Astrocyte (in vitro differentiated cells and primary cell): ENCODE results near the gene RCOR3. TPM values are rescaled to one million over a fixed set of nuclear protein-coding genes. Genes with fewer than 3 reads are reported as not detected.
"Not testable (repeated sequence)": the region's sequence is repeated elsewhere in the genome, so short reads cannot be mapped to it uniquely, and the experiment has no call there.

Experiments used
- DNase-seq: peaks from one replicate; pipeline ENCODE4 v3.0.0-alpha.2; 2010; ENCODE audit warnings: low read depth
- FAIRE-seq: peaks from 2 replicates; lab custom pipeline; 2011; peaks lifted over from hg19 to GRCh38; lab: Jason Lieb, UNC
- H2AFZ ChIP-seq: 2 replicates; pipeline ENCODE4 v1.6.0; 2012; ENCODE audit warnings: low read depth, low read length, inconsistent platforms
- H3K27ac ChIP-seq: 2 replicates; pipeline ENCODE4 v1.5.1; 2011; ENCODE audit warnings: low read depth, low read length, inconsistent platforms
- H3K27me3 ChIP-seq: 2 replicates; pipeline ENCODE4 v1.6.0; 2011; ENCODE audit warnings: low read length, inconsistent platforms; ENCODE audit not compliant: insufficient read depth
- H3K36me3 ChIP-seq: 2 replicates; pipeline ENCODE4 v1.5.1; 2011; ENCODE audit warnings: low read length, inconsistent platforms; ENCODE audit not compliant: insufficient read depth
- H3K4me1 ChIP-seq: 2 replicates; pipeline ENCODE4 v1.5.1; 2011; ENCODE audit warnings: low read length, inconsistent platforms; ENCODE audit not compliant: insufficient read depth
- H3K4me2 ChIP-seq: 2 replicates; pipeline ENCODE4 v1.6.0; 2012; ENCODE audit warnings: low read length, inconsistent platforms
- H3K4me3 ChIP-seq: 2 replicates; pipeline ENCODE4 v1.5.1; 2011; ENCODE audit warnings: low read depth, mild to moderate bottlenecking, low read length, inconsistent platforms; ENCODE audit not compliant: insufficient read depth
- H3K79me2 ChIP-seq: 2 replicates; pipeline ENCODE4 v1.6.0; 2012; ENCODE audit warnings: mild to moderate bottlenecking, low read length, inconsistent platforms; ENCODE audit not compliant: insufficient read depth
- H3K9ac ChIP-seq: 2 replicates; pipeline ENCODE4 v1.6.0; 2012; ENCODE audit warnings: mild to moderate bottlenecking, low read length, inconsistent platforms
- H3K9me3 ChIP-seq: 2 replicates; pipeline ENCODE4 v1.5.1; 2012; ENCODE audit warnings: low read depth, mild to moderate bottlenecking, low read length, inconsistent platforms; ENCODE audit not compliant: insufficient read depth
- H4K20me1 ChIP-seq: 2 replicates; pipeline ENCODE4 v1.6.0; 2012; ENCODE audit warnings: low read length, inconsistent platforms; ENCODE audit not compliant: insufficient read depth
- H3K27ac Mint-ChIP-seq: one replicate; pipeline ENCODE4 v1.8.0; 2021; ENCODE audit warnings: mild to moderate bottlenecking, mixed read lengths; ENCODE audit not compliant: unreplicated experiment
- H3K27me3 Mint-ChIP-seq: one replicate; pipeline ENCODE4 v1.8.0; 2021; ENCODE audit warnings: low read depth, mixed read lengths; ENCODE audit not compliant: unreplicated experiment
- H3K36me3 Mint-ChIP-seq: one replicate; pipeline ENCODE4 v1.8.0; 2021; ENCODE audit warnings: low read depth, mixed read lengths; ENCODE audit not compliant: unreplicated experiment
- H3K4me1 Mint-ChIP-seq: one replicate; pipeline ENCODE4 v1.8.0; 2021; ENCODE audit warnings: low read depth, mixed read lengths; ENCODE audit not compliant: unreplicated experiment
- H3K4me3 Mint-ChIP-seq: one replicate; pipeline ENCODE4 v1.8.0; 2021; ENCODE audit warnings: mild to moderate bottlenecking, moderate library complexity, mixed read lengths; ENCODE audit not compliant: unreplicated experiment
- H3K9me3 Mint-ChIP-seq: one replicate; pipeline ENCODE4 v1.8.0; 2021; ENCODE audit warnings: mild to moderate bottlenecking, mixed read lengths; ENCODE audit not compliant: unreplicated experiment
- CTCF ChIP-seq: IDR thresholded peaks from 2 replicates; pipeline ENCODE4 v1.5.1; 2011; ENCODE audit warnings: low read depth, mild to moderate bottlenecking, inconsistent platforms, low read length, moderate library complexity; ENCODE audit not compliant: insufficient read depth
- EZH2 ChIP-seq: IDR thresholded peaks from 2 replicates; pipeline ENCODE4 v1.6.1; 2012; ENCODE audit warnings: mild to moderate bottlenecking, low read length, inconsistent platforms; ENCODE audit not compliant: insufficient read depth
- total RNA-seq: library from RNA; stranded (reverse); gene quantifications from 2 replicates; pipeline ENCODE4 v1.2.1, GENCODE V29; 2021

RCOR3 gene
- total RNA-seq, 1 donor from 2014 or later, result 68.2 TPM

- Histone ChIP-seq H3K36me3 (no peaks in the 10 kb centered on the region), H3K27me3 (no peaks in the 10 kb centered on the region), H4K20me1 (no peaks in the 10 kb centered on the region), H2AFZ (no peak overlapping the region), H3K79me2 (no peaks in the 10 kb centered on the region), H3K4me1 (no peaks in the 10 kb centered on the region), H3K9me3 (no peaks in the 10 kb centered on the region), H3K4me2 (no peak overlapping the region), H3K4me3 (no peak overlapping the region), H3K27ac (no peak overlapping the region), H3K9ac (no peak overlapping the region)
- Mint-ChIP-seq H3K4me3 (no peak overlapping the region), H3K36me3 (no peaks in the 10 kb centered on the region), H3K4me1 (peaks cover 4% of the 10 kb centered on the region), H3K9me3 (peaks cover 4% of the 10 kb centered on the region), H3K27ac (no peak overlapping the region), H3K27me3 (no peaks in the 10 kb centered on the region)
- TF ChIP-seq EZH2 (no peak), CTCF (no peak)
- DNase-seq, result no peak
- FAIRE-seq, result no peak
Observed at GRCh38 chr1:211241071-211241470, 18.1 kb upstream of the RCOR3 start.

GRCh38 chr1:211243639-211244038, 15.5 kb upstream of the RCOR3 start:
- H2AFZ ChIP-seq, H3K27me3 Mint-ChIP-seq, H3K4me1 ChIP-seq, FAIRE-seq, H3K27ac Mint-ChIP-seq, H3K27me3 ChIP-seq, H3K9me3 ChIP-seq, DNase-seq, H3K36me3 Mint-ChIP-seq, H3K4me2 ChIP-seq, H3K4me1 Mint-ChIP-seq, H4K20me1 ChIP-seq, H3K79me2 ChIP-seq, H3K9ac ChIP-seq, H3K9me3 Mint-ChIP-seq, H3K4me3 ChIP-seq, H3K4me3 Mint-ChIP-seq, H3K27ac ChIP-seq, H3K36me3 ChIP-seq: not testable (repeated sequence)

- FAIRE-seq, H3K79me2 ChIP-seq, H3K27me3 Mint-ChIP-seq, H3K27ac Mint-ChIP-seq, H3K9me3 ChIP-seq, H3K27me3 ChIP-seq, H3K9ac ChIP-seq, H2AFZ ChIP-seq, H3K9me3 Mint-ChIP-seq, H3K4me1 Mint-ChIP-seq, H3K4me3 Mint-ChIP-seq, H3K4me3 ChIP-seq, DNase-seq, H3K4me2 ChIP-seq, H4K20me1 ChIP-seq, H3K27ac ChIP-seq, H3K36me3 ChIP-seq, H3K4me1 ChIP-seq, H3K36me3 Mint-ChIP-seq: not testable (repeated sequence)
Observed at GRCh38 chr1:211246583-211246982, 12.6 kb upstream of the RCOR3 start.

GRCh38 chr1:211247921-211248320, 11.2 kb upstream of the RCOR3 start:
- no peaks in the 10 kb centered on the region for H3K4me1 Mint-ChIP-seq

More at GRCh38 chr1:211247921-211248320, 11.2 kb upstream of the RCOR3 start:
- Mint-ChIP-seq H3K4me3 (no peak overlapping the region), H3K9me3 (no peaks in the 10 kb centered on the region), H3K27me3 (no peaks in the 10 kb centered on the region), H3K36me3 (no peaks in the 10 kb centered on the region), H3K27ac (no peak overlapping the region)
- DNase-seq, result no peak
- no peaks in the 10 kb centered on the region for H3K9me3 ChIP-seq
- H3K79me2 ChIP-seq, result no peaks in the 10 kb centered on the region
- no peak for TF ChIP-seq CTCF
- no peak for TF ChIP-seq EZH2
- H4K20me1 ChIP-seq, result no peaks in the 10 kb centered on the region
- H3K27ac ChIP-seq, result no peak overlapping the region
- no peak overlapping the region for H3K4me2 ChIP-seq
- no peaks in the 10 kb centered on the region for H3K27me3 ChIP-seq
- FAIRE-seq, result no peak
- H3K36me3 ChIP-seq, result no peaks in the 10 kb centered on the region
- no peak overlapping the region for H2AFZ ChIP-seq
- no peak overlapping the region for H3K4me3 ChIP-seq
- H3K4me1 ChIP-seq, result no peaks in the 10 kb centered on the region
- H3K9ac ChIP-seq, result no peak overlapping the region
